A172 (cell line): ENCODE results near the gene TSEN34. TPM values are rescaled to one million over a fixed set of nuclear protein-coding genes. Genes with fewer than 3 reads are reported as not detected.
"Not testable (repeated sequence)": the region's sequence is repeated elsewhere in the genome, so short reads cannot be mapped to it uniquely, and the experiment has no call there.

ENCODE experiments used
- DNase-seq: peaks from one replicate; pipeline ENCODE4 v3.0.0-alpha.2; 2015; ENCODE audit warnings: low spot score
- total RNA-seq: library from RNA; depleted of rRNA; stranded (reverse); fragments of >200 nt; shearing (Covaris generic); gene quantifications from 2 replicates; pipeline ENCODE4 v1.2.3, GENCODE V29; 2014

Gene TSEN34
- total RNA-seq, 1 experiment from 2014 or later: 277 TPM

DNA sequence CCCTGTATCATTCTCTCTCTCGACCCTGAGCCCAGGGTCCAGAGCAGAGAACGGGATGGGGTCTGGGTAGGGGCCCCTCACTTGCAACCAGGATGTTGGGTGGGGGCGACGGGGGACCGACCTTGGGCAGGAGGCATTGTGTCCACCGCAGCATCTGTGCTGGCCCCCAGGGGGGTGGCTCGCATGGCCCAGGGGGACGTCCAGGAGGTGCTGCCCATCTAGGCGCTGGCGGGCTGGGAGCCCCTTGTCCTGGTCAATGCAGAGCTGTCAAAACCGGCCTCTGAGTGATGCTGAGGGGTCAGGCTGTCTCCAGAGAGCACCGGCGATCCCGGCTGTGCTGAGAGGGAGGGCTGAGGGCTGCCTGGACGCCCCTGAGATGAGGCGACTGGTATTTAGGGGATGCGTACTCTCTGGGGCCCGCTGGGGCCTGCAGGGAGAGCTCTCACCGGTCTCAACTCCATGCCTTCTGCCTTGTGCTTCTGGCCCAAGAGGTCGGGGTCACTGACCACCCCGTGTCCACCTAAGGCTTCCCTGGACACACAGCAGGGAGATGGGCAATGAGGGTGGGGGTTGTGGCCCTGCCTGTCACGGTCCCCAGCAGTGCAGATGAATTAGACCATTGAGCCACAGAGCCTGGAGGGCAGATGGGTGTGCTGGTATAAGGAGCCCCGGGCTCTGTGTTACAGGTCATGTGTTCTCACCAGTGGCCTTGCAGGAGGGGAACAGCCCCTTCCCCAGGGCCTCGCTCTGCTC is 18.1 kb downstream of the TSEN34 start:
- DNase-seq: peak; percentile 41

DNA sequence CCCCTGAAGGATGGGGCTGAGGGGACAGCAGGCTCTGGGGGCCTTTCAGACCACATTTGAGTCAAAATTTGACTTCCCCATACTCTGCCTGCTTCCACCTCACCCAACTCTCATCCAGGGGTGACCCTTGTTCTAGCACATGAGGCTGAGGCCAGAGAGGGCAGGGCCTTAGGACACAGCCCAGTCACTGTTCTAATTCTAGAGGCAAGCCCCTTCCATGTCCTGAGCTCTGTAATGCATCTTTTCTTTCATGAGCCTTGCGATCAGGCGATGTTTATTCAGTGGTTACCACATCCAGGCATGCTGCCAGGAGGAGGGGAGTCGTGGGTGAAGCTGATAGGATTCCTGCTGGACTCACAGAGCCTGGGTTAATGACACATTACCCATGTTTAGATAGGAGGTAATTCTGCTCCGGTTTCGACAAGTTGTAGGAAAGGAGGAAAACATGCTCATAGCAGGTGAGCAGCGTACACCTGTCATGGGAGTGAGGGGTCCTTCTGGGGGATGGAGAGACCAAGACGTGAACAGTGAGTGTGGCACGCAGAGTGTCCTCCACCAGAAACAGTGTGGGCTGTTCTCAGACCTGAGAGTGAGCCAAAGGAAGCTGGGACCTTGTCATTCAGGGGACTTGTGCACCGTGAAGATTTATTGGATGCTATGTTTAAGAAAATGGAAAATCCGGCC is 18.8 kb downstream of the TSEN34 start:
- DNase-seq: peak; percentile 99

DNA sequence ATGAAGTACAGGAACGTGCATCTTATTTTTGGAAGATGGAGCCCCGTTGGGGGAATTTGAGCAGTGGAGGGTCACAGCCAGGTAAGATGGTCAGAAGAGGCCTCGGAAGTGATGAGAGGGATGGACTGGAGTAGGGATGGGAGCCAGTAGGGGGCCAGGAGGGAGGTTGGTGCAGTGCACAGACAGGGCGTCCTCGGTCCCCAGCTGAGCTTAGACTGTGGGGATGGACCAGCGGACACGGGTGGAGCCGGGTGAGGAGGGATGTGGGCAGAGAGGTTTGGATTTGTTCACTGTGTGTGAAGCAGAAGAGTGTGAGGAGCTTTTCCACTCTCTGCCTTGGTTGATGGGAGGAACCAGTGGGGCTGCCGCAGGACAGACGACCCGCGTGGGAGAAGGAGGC is 20.1 kb downstream of the TSEN34 start:
- DNase-seq: no peak

DNA sequence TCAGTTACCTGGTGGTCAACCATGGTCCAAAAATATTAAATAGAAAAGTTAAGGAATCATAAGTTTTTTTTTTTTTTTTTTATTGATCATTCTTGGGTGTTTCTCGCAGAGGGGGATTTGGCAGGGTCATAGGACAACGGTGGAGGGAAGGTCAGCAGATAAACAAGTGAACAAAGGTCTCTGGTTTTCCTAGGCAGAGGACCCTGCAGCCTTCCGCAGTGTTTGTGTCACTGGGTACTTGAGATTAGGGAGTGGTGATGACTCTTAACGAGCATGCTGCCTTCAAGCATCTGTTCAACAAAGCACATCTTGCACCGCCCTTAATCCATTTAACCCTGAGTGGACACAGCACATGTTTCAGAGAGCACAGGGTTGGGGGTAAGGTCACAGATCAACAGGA is 23.1 kb downstream of the TSEN34 start:
- DNase-seq: not testable (repeated sequence)

DNA sequence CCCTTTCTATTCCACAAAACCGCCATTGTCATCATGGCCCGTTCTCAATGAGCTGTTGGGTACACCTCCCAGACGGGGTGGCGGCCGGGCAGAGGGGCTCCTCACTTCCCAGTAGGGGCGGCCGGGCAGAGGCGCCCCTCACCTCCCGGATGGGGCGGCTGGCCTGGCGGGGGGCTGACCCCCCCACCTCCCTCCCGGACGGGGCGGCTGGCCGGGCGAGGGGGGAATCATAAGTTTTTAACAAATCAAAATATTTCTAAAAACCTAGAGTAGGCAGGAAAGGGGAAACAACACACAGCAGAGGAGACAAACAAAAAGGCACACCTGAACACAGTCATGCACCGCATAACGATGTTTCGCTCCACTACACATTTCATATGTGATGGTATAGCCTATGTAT is 23.6 kb downstream of the TSEN34 start:
- not testable (repeated sequence) for DNase-seq

DNA sequence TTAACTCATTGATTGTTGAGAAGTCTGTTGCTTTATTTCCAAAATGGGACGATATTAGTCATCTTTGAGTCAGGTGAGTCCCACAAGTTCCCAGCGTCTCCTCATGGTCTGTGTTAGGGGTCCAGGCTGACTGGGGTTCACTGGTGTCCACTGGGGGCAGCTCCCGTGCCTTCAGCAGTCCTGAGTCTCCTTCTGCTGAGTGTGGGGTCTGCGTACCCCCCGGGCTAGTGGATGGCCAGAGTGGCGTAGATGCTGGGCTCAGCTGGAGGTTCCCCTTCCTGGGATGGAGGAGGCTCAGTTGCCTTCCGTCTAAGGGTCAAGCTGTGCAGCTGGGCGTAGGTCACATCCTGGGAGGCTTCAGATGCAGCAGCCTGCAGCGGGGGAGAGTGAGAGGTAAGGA is 25.8 kb downstream of the TSEN34 start:
- no peak for DNase-seq

DNA sequence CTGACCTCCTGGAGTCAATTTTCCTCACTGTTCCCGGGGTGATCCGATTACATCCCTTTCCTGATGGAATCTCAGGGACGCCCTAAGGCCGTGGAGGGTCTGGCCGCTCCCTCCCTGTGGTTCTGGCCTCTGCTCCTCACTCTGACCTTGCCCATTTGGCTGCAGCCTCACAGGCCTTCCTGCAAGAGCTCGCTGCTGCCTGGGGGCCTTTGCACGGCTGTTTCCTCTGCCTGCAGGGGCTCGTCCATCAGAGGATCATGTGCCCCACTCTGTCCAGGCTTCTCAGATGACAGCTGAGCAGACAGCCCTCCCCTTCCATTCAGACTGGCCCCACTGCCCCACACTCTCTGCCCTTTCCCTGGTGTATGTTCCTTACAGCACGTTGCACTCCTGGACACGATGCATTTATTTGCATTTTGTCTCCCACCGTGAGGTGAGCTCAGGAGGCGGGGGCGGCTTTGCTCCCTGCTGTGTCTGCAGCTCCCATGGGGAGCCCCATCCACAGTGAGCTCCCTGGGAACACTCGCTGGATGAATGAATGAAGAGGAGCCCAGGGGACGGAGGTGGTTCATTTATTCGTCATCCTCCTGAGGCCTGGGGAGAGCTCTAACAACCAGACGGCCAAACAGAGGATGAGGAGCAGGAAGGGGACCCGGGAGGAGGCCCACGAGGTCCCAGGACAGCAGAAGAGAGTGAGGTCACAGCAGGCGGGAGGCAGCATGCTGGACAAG is 26.6 kb downstream of the TSEN34 start:
- not testable (repeated sequence) for DNase-seq

DNA sequence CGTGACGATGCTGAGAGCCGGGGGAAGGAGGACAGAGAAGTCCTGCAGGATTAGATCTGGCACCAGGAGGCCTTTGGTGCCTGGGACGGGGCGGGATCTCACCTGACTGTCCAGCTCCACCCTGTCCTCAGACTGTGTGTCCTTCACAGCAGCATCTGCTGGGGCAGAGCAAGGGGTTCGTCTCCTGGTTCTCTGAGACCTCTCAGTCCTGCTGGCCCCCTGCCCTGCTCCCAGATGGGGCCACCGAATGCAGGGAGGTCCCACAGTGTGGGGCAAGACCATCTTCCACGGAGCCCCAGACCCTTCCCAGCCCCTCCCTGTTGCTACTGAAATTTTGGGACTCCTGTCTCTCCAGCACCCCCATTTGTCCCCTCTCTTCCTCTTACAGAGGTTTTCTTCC is 27.2 kb downstream of the TSEN34 start:
- DNase-seq: no peak

DNA sequence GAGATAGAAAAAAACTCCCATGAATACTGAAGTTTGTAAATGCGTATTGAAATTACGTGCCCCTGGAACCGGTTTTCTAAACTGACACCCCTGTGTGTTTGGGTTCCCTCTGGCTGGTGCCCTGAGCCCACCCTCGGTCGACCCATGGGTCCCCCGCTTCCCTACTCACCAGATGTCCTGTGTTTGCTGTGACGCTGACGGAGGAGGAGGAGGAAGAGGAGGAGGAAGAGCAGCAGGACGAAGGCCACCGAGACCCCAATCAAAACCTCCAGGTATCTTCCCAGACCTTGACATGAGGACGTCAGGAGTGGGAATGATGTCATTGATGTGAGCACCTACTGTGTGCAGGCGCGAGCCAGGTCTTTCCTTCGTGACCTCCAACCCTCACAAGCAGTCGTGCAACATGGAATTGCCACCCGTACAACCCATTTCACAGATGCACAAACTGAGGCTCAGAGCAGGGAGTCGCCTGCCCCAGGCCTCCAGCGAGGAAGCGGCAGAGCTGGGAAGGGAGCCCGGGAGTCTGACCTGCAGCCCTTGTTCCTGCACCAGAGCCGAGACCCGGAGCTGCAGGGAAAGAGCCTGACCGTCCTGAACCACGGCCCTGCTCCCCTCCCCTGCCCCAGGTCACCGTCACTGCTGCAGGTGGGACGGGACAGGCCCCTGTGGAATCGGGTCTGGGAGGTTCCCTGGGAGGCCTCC is 28.0 kb downstream of the TSEN34 start:
- no peak for DNase-seq

DNA sequence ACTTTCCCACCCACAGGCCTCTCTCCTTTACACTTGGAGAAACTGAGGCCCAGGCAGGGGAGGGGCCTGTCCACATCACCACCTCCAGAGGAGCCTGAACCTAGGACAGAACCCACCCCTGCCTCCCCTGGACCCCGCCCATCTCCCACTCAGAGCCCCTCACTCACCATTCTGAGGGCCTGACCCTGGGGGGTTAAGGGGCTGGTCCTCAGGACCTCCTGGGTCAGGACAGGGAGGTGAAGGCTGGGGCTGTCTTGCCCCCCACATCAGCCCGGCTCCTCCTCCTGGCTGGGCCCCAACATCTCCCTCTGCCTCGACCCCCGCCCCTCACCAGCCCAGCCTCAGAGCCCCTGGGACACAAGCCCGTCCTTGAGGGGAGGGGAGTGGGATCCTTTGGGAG is 28.6 kb downstream of the TSEN34 start:
- not testable (repeated sequence) for DNase-seq

DNA sequence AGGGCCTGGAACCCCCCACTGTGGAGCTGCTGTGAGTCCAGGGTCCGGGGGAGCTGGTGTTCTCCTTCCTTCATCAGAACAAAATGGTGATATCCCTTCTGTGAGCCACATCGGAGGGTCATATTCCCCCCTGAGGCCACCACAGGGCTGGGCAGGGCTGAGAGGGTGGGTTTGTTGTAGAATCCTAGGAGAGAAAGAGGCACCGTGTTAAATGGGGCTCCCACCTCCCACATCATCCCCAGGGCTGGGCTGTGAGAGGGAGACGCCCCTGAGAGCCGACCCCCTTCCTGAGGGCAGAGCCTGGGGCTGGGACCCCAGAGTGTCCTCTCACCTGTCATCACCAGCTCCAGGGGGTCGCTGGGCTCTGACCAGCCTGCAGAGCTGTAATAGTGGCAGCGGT is 30.8 kb downstream of the TSEN34 start:
- not testable (repeated sequence) for DNase-seq

DNA sequence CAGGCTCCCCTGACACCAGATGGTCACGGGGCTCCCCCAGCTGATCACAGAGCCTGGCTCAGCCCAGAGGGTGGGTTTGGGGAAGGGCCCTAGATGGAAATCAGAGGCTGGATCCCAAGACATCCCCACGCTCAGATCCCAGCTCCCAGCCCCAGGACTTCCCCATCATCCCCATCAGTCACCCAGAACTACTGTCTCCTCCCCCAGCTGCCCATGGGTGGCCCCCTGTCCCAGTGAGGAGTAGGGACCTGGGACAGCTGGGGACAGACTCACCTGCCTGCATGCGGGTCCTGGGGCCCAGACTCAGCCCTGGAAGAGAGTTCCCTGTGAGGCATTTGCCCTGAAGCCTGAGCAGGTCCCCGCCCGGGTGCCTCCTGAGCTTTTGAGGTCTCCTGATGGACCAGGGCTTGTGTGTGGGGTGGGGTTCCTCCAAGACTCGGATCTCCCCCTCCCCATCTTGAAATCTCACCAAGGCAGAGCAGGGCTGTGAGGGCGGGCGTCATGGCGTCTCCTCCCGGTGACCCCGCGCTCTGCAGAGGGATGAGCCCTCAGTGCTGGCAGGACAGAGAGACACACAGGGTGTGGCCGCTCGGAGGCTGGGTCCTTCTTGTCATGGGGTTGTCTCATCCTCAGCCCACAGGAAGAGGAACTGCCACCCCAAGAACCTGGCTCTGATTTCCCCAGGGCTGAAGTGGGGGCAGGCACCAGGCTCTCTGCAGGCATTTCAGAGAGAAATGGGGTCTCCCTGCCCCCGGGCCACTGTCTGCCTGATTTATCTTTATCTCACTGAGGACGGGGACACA is 31.6 kb downstream of the TSEN34 start, which contains the start of gene LILRB3:
Gene LILRB3, minus strand, starts transcription at position 534 of the 803 bp plus-strand sequence. Its CDS starts 31 bp downstream, at position 503.
- DNase-seq: not testable (repeated sequence)

DNA sequence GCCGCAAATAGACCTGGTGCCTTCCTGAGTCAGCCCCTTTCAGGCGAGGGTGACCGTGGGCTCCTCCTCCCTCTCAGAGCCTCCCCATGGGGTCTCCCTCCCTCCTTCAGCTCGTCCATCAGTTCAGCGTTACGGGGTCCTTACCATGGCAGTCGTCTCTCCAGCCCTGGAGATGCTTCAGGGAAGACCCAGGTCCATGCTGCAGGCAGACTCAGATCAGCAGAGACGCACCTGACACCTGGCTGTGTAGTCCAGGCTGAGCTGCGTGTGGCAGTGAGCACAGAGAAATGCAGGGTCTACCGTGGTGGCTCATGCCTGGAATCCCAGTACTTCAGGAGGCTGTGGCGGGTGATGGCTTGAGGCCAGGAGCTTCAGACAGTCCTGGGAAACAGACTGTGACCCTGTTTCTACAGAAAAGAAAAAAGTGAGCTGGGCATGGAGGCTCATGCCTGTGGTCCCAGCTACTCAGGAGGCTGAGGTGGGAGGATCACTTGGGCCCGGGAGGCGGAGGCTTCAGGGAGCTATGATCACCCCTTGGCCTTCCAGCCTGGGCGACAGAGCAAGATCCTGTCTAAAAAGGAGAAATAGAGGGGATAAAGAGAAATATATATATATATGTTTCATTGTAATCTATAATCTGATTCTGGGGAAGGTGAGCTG is 32.3 kb downstream of the TSEN34 start:
- not testable (repeated sequence) for DNase-seq

DNA sequence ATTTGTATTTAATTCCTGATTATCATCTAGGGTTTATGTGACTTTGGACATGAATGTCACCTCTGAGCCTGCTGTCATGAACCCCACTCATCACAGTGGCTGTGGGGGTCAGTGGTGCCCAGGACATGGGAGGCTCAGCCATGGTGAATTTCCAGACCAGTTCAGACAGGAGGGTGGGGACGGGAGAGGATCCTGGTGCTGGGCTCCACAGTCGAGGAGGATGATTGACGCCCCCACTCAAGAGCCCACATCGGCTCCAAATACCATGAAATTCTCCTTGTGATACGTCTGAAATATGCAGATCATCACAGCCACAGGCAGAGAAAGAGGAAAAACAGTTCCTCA is 32.8 kb downstream of the TSEN34 start:
- not testable (repeated sequence) for DNase-seq

DNA sequence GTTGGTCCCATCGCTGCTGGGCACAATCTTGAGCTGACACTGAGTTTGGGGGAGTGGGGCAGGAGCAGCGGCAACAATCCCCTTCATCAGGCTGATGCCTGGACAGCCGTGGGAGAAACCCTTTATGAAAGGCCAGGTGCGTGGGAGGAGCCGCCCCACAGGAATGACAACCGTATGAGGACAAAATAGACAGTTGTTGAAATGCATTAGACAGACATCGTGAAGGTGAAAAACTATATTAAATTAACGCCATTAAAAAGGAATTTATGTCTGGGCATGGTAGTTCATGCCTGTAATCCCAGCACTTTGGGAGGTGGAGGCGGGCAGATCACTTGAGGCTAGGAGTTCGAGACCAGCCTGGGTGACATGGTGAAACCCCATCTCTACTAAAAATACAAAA is 33.5 kb downstream of the TSEN34 start:
- DNase-seq: not testable (repeated sequence)

DNA sequence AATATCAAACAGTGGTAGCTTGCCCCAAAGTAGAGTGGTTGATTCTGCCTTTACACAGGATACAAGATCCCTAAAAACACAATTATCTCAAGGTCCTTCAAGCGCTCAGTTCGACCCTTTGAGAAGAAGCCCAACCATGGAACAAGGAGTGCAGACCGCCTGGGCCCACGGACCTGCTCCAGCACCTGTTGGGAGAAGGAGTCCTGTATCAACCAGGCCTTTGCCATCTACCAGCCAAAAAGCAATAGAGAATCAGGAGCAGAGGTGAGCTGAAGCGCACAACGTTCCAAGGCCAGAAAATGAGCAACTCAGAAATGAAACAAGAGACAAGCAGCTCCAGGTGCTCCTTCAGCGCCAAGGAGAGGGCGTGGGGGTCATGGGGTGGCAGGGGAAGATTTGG is 38.0 kb downstream of the TSEN34 start:
- no peak for DNase-seq

DNA sequence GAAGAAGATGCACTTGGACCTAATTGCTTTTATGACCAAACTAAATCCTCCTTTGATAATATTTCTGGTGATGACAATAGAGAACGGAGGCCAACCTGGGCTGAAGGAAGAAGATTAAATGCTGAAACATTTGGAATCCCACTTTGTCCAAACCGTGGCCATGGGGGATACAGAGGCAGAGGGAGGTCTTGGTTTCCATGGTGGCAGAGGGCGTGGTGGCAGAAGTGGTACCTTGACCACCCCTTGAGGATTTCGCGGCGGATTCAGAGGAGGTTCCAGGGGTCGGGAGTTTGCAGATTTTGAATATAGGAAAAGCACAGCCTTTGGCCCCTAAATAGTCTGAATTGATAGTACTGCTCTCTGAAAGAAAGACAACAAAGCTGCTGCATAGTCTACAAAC is 38.9 kb downstream of the TSEN34 start:
- no peak for DNase-seq

DNA sequence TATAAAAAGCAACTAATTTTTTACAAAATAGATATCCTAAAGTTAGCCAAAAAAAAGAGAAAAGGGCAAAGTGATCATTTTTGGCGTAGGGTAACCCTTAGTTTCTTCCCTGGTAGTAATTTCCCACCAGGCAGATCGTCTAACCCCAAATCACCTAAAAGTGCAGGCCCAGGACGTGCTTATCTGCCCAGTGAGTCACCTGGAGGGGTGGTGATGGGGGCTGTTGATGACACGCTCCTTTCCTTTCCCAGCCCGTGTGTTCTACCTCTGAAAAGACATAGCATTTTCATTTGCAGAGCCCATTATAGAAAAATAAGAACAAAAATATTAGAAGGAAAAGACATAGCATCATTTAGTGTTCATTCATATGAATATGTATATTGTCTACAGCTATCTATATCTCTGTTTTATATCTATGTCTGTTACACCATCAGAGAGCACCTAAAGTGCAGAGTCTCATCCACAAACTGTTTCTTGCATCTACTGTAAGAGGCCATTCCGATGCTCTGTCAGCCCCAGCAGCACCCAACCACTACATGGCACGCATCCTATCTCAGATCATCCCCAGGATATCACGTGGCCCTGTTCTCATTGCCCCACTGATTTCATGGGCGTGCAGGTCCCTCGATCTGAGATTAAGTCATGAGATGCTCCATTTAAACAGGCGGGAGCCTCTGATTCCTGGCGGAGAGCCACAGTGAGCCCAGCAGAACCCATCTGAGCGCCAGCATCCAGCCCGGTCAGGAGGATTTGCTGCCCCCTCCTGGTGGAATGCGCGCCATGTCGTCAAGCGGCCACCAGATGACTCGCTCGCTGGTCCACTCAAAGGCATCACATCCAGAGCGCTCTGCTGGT is 40.2 kb downstream of the TSEN34 start:
- peak; percentile 93 for DNase-seq

DNA sequence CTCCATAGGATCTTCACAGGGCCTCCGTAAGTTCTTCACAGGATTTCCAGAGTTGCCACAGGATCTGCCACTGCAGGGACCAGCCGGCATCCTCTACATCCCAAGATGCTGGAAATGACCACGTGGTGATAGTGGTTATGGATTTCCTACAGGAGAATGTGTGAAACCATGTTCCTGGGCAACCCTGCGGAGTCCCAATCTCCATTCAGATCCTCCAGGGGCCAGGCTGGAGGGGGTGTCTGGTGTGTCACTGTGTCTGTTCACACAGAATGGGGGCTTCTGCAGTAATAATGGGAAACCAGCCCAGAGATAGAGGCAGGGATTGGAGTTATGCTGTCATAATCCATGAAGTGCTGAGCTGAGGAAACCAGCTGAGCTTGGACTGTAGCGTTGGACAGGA is 42.8 kb downstream of the TSEN34 start:
- no peak for DNase-seq
